ENCODE results near the gene AMPH.

Gene AMPH

GRCh38 chr7:38630720-38631673 lies at the start of gene AMPH:
TSS of gene AMPH (minus strand) at chr7:38631373. CDS start at chr7:38631351, 22 bp downstream.
- DNase-seq: peak; percentile 39

DNA sequence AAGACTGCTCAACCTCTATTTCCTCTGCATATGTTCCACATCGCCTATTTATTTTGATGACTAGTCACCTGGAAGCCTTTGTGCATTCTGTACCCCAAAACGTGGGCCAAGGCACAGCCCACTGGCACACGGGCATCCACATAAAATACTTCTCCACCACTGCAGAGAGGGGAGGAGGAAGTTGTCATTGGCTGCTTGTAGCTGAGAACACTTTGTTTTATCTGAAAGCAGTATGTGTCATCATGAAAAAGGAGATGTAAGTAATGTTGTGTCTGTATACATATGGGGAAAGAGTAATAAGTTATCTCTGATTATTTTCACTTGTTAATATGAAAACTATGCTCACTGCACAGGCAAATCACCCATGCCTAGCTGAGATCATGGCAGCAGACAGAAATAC lies 48.2 kb upstream of the AMPH start:
- DNase-seq: no peak

DNA sequence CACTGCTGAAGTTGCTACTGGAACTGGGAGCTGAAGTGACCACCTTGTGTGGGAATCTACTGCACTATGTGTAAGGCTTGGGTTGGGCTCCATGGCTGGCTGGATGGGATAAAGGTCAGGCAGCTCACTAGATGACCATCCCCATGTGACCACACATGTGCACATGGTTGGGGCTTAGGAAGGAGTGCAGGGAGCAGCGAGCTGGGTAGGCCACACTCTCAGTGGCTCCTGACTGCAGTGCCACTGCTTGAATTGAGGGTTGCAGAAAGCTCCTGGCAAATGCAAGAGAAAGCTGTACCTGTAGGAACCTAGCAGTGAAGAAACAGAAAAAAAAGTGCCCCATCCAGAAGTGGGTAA lies 47.5 kb upstream of the AMPH start:
- no peak for DNase-seq

DNA sequence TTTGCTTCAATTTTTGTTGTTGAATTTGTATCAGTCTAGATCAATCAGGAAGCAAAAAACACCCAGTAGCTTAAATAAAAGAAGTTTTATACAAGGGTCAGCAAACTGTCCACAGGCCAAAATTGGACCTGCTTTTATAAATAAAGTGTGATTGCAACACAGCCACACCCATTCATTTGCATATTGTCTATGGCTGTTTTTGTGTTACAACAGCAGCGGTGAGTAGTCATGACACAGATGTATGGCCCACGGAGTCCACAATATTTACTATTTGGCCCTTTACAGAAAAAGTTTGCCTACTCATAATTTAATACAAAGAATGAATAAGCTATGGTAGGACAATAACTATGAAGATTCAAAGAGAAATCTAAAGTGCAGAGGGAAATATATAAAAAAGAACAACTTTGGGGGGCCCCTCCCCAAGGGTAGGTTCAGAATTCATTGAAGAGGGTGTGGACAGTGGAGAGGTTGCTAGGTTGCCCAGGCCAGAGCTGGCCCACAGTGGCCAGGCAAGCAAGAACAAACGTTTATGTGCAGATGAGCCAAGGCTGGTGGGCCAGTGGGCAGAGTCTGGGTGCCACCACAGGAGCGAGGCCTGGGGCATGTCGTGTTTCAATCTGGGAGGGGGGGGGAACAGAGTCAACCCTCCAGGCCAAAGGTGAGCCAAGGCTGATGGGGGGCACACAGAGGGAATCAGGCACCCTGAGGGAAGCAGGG lies 47.0 kb upstream of the AMPH start:
- no peak for DNase-seq

DNA sequence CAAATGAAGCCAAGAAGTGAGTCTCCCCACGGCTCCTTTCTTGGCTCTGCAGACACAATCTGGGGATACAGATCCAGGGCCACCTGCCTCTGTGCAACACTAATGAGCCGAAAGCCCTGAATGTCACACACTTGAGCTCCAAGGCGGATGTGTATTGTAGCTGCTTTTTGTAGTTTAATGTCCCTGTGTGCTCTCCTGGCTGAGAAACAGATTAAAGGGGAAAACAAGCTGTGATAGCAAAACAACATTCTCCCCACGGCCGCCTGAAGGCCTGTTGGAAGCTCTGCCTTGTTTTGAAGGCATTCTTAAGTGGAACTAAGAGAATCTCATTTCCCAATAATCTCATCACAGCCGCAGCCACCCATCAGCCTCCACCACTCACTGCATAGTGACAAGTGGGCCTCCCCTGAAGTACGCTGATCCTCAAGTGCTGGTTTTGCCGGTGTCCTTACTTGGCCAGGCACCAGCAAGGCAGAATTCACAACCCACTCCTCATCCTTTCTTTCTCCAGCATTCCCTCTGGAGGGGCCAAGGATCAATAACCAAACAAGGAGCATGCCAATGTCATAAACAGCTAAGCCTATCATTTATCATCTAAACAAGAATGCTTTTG lies 44.4 kb upstream of the AMPH start:
- DNase-seq: no peak

- no peak for DNase-seq
Observed at GRCh38 chr7:38674513-38674912, 43.3 kb upstream of the AMPH start.

DNA sequence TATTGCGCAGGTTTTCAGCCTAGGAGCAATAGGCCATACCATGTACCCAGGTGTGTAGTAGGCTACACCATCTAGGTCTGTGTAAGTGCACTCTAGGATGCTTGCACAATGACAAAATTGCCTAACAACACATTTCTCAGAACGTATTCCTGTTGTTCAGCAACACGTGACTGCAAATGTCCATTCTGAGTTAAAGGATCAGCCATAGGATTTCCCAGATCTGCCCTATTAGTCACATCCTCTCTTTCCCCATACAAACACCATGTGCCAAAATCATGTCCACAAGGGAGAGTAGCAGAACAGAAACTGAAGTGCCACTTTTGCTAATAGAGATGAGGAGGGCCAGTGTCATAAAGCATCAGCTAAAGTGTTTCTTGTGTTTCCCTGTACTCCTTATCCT lies 42.6 kb upstream of the AMPH start:
- no peak for DNase-seq

DNA sequence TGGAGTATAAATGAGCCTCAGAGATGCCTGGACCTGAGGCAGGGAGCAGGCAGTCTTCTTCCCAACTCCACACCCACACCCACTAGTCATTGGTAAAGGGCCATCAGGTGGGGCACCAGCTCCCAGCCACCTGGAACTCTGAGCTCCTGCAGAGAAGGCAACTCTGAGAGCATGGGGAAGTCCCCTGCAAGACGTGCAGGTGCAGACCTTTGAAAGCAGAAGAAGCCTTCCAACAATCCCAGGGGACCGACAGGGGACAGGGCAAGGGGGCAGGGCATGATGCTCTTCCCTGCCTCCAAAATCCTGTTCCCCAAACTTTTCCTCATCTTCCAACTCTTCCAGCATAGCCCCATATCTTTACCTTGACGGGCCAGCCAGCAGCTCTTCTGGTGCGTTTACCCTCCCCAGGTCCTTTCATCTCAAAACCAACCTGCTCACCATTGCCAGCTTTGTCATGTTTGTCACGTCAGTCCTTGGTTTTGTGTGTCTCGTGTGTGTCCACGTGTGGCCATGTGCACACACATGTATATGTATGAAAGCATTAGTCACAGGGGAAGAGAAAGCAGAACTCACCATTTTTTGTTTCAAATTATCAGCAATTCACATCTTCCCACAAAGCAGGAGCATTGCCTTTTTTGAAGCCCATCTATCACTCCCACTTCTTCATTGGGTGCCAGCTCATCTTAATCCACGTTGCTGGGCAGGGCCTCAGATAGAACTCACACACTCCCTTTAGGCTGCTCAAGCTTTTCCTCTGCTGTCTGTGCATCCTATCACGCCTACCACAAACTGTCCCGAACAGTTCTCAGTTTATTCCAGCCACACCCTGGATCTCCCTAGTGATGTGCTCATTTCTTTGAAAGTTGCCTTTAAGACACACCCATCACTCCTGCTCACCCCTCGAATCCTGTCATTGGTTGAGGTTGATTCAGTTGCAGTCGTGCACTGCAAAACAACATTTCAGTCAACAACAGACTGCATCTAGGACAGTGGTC lies 41.0 kb upstream of the AMPH start:
- DNase-seq: no peak

DNA sequence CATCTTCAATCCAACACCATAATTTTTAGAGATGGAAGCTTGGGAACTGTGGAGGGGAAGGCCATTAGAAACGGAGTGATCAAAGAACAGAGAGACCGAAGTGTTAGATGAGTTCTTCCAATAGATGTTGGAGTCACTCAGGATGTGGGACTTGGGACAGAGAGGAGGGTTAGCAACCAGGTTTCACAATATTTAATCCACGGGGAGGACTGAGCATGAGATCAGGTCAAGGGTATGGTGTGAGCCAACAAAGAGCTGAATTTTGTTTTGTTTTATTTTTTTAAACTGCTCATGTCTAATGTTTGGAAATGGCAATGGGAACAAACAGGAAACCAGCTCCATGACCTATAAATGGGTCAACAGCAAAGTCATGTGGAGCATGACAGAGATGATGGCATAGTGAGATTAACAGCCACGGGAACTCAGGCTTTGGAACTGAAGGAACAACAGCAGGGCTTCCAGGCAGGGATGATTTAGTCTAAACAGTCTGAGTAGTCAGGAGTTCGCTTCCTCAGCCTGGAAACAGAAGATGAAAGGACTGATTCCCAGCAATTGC lies 38.9 kb upstream of the AMPH start:
- DNase-seq: no peak

DNA sequence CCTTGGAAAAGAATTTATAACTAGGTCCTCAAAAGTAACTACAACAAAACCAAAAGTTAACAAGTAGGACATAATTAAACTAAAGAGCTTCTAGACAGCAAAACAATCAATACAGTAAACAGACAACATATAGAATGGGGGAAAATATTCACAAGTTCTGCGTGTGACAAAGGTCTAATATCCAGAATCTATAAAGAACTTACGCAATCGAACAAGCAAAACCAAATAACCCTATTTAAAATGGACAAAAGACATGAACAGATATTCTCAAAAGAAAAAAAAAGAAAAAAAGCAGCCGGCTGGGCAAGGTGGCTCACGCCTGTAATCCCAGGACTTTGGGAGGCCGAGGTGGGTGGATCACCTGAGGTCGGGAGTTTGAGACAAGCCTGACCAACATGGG lies 33.8 kb upstream of the AMPH start:
- no peak for DNase-seq

DNA sequence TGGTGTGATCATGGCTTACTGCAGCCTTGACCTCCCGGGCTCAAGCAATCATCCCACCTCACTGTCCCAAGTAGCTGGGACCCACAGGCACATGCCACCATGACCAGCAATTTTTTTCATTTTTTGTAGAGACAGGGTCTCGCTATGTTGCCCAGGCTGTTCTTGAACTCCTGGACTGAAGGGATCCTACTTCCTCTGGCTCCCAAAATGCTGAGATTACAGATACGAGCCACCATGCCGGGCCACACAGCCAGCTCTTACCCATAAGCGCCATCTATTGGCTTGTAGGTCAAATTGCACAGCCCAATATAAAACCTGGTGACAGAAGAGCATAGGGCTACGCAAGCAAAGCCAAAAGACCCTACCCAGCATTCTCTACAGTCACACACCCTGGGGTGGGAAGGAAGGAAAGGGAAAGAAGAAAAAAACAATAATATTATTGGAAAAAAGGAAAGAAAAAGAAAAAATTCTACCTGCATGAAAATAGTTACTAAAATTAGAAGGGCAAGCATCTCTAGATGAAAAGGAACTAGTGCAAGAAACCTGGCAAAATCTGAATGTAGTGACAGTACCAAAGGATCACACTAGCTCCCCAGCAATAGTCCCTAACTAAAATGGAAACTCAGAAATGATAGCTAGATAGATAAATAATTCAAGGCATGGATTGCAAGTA lies 29.4 kb upstream of the AMPH start:
- no peak for DNase-seq

DNA sequence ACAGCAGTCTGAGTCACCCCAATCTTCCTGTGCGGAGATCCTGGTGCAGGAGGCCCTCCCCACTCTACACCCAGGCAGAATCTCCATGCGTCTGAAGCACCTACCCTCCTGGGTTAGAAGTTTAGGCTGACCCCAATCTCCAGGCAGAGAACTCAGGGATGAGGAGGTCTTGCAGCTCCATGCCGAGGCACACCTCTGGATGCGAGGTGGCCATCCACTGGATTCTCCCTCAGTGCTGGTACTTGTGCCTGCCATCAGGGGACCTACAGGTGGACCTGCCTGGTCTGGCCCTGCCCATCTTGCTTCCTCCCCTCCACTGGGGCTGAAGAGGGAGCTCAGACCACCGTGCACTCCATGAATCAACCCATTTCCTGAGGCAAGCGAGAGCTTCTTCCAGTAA lies 28.8 kb upstream of the AMPH start:
- no peak for DNase-seq

DNA sequence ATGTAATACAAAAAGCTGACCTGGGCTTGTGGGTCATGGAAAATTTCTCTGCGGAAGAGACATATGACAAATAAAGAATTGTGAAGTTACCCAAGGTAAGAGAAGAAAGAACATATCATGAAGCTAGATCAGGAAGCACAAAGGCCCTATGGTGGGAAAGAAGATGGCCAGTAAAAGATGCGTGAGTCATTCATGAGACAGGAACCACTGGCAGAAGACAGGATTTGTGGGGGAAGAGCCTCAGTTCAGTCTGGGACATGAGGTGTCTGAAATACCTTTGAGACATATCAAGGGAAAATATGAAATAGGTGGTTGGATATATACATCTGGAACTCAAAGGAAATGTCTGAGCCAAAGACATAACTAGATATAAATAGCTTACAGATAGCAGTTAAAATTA lies 27.7 kb upstream of the AMPH start:
- no peak for DNase-seq

DNA sequence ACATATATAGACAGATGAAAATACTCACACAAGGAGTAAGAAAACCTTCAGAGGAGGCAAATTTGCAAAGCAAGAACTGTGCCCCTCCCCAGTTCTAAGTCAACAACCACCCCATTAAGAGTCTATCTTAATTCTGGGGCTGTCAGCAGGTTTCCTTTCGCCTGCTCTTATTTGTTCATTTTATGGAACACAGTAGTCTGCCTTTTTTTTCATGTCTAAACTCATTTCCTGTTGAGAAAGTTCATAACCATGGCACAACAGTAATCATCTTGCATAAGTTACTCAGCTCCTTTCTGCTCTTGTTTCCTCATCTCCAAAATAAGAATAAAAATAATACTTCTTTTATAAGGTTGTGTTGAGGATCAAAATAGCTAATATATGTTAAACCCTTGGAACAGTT lies 25.8 kb upstream of the AMPH start:
- no peak for DNase-seq

GRCh38 chr7:38655833-38656774 lies 24.9 kb upstream of the AMPH start:
- DNase-seq: no peak

- no peak for DNase-seq
Observed at GRCh38 chr7:38637957-38638356, 6.8 kb upstream of the AMPH start.

- DNase-seq: no peak
Observed at GRCh38 chr7:38632411-38632810, 1.2 kb upstream of the AMPH start.

GRCh38 chr7:38629651-38630510 lies 1.3 kb downstream of the AMPH start:
- DNase-seq: no peak

- no peak for DNase-seq
Observed at GRCh38 chr7:38628630-38629385, 2.4 kb downstream of the AMPH start.
